HG03439 (cell line): ENCODE results near the gene CDH13.

ENCODE experiments used
- ATAC-seq: cut with Tn5 transposase; IDR thresholded peaks from one replicate; pipeline ENCODE4 v1.9.1; 2021; ENCODE audit warnings: mild to moderate bottlenecking, moderate library complexity; ENCODE audit not compliant: unreplicated experiment

The CDH13 gene

GRCh38 chr16:83615953-83616350 lies 989.2 kb downstream of the CDH13 start:
- no peak for ATAC-seq

GRCh38 chr16:83619381-83620150 lies 992.8 kb downstream of the CDH13 start:
- no peak for ATAC-seq

GRCh38 chr16:83622010-83622409 lies 995.2 kb downstream of the CDH13 start:
- ATAC-seq, result no peak

- no peak for ATAC-seq
Measured at GRCh38 chr16:83623091-83623730, 996.4 kb downstream of the CDH13 start.

GRCh38 chr16:83623892-83624291 lies 997.1 kb downstream of the CDH13 start:
- no peak for ATAC-seq

GRCh38 chr16:83624429-83625120 lies 997.8 kb downstream of the CDH13 start:
- ATAC-seq, result no peak

GRCh38 chr16:83626204-83626603 lies 999.4 kb downstream of the CDH13 start:
- no peak for ATAC-seq

GRCh38 chr16:83626676-83627075 lies 999.9 kb downstream of the CDH13 start:
- ATAC-seq, result no peak

- no peak for ATAC-seq
Measured at GRCh38 chr16:83627996-83628395, 1001.2 kb downstream of the CDH13 start.

GRCh38 chr16:83629426-83629825 lies 1002.7 kb downstream of the CDH13 start:
- ATAC-seq, result no peak

GRCh38 chr16:83629836-83630235 lies 1003.1 kb downstream of the CDH13 start:
- ATAC-seq, result no peak

GRCh38 chr16:83630979-83631378 lies 1004.2 kb downstream of the CDH13 start:
- ATAC-seq, result no peak

- ATAC-seq, result no peak
Measured at GRCh38 chr16:83633286-83633685, 1006.5 kb downstream of the CDH13 start.

- ATAC-seq, result no peak
Measured at GRCh38 chr16:83648347-83648746, 1021.6 kb downstream of the CDH13 start.

GRCh38 chr16:83651871-83652270 lies 1025.1 kb downstream of the CDH13 start:
- ATAC-seq, result no peak

- no peak for ATAC-seq
Measured at GRCh38 chr16:83652943-83653342, 1026.2 kb downstream of the CDH13 start.

- no peak for ATAC-seq
Measured at GRCh38 chr16:83653785-83654184, 1027.0 kb downstream of the CDH13 start.

GRCh38 chr16:83660282-83660681 lies 1033.5 kb downstream of the CDH13 start:
- ATAC-seq, result no peak

- no peak for ATAC-seq
Measured at GRCh38 chr16:83661656-83662055, 1034.9 kb downstream of the CDH13 start.

GRCh38 chr16:83666449-83666848 lies 1039.7 kb downstream of the CDH13 start:
- no peak for ATAC-seq

GRCh38 chr16:83669456-83669855 lies 1042.7 kb downstream of the CDH13 start:
- no peak for ATAC-seq
